Loucy (cell line): ENCODE results near the gene NDUFS7.
"Not testable (repeated sequence)": the region's sequence is repeated elsewhere in the genome, so short reads cannot be mapped to it uniquely, and the experiment has no call there.

ENCODE experiments used
- H2AFZ ChIP-seq: fragments of 200-600 bp; sonication (generic); 2 replicates; pipeline ENCODE4 v1.6.0; 2016; ENCODE audit warnings: antibody characterized with exemption, mild to moderate bottlenecking, low read length, moderate library complexity
- H3F3A ChIP-seq: fragments of 200-600 bp; 2 replicates; pipeline ENCODE4 v1.6.0; 2016; ENCODE audit warnings: antibody characterized with exemption, low read depth, mild to moderate bottlenecking
- H3K27me3 ChIP-seq: fragments of 200-600 bp; sonication (generic); 2 replicates; pipeline ENCODE4 v1.6.1; 2014; ENCODE audit warnings: low read length, mild to moderate bottlenecking; ENCODE audit not compliant: insufficient read depth, poor library complexity, severe bottlenecking
- H3K36me3 ChIP-seq: fragments of 200-600 bp; sonication (generic); 2 replicates; pipeline ENCODE4 v1.6.1; 2016; ENCODE audit warnings: low read length; ENCODE audit not compliant: insufficient read depth
- H3K4me1 ChIP-seq: fragments of 200-600 bp; sonication (generic); 2 replicates; pipeline ENCODE4 v1.5.1; 2014; ENCODE audit warnings: low read length, mild to moderate bottlenecking; ENCODE audit not compliant: insufficient read depth, poor library complexity, severe bottlenecking
- H3K4me2 ChIP-seq: fragments of 200-600 bp; sonication (generic); 2 replicates; pipeline ENCODE4 v1.6.0; 2014; ENCODE audit warnings: antibody characterized with exemption, low read length, low read depth, mild to moderate bottlenecking; ENCODE audit not compliant: poor library complexity, severe bottlenecking
- H3K4me3 ChIP-seq: fragments of 200-600 bp; sonication (generic); 2 replicates; pipeline ENCODE4 v1.5.1; 2014; ENCODE audit warnings: low read length, mild to moderate bottlenecking, mixed read lengths; ENCODE audit not compliant: poor library complexity, severe bottlenecking
- H3K79me2 ChIP-seq: fragments of 200-600 bp; sonication (generic); 2 replicates; pipeline ENCODE4 v1.6.1; 2014; ENCODE audit warnings: low read length; ENCODE audit not compliant: insufficient read depth
- H3K9ac ChIP-seq: fragments of 200-600 bp; sonication (generic); 2 replicates; pipeline ENCODE4 v1.6.0; 2014; ENCODE audit warnings: mild to moderate bottlenecking, low read depth, low read length, moderate library complexity; ENCODE audit not compliant: poor library complexity, severe bottlenecking
- H3K9me2 ChIP-seq: fragments of 200-600 bp; sonication (generic); replicated peaks from 2 replicates; pipeline ENCODE4 v1.6.1; 2016; ENCODE audit warnings: low read depth, low read length, mixed read lengths
- H3K9me3 ChIP-seq: fragments of 200-600 bp; sonication (generic); 2 replicates; pipeline ENCODE4 v1.6.1; 2014; ENCODE audit warnings: mild to moderate bottlenecking, antibody characterized with exemption, low read length, low read depth; ENCODE audit not compliant: insufficient read depth
- H4K20me1 ChIP-seq: fragments of 200-600 bp; sonication (generic); 2 replicates; pipeline ENCODE4 v1.6.0; 2014; ENCODE audit warnings: antibody characterized with exemption, low read length, mild to moderate bottlenecking; ENCODE audit not compliant: insufficient read depth, poor library complexity, severe bottlenecking
- EZH2phosphoT487 ChIP-seq: fragments of 200-600 bp; IDR thresholded peaks from 2 replicates; pipeline ENCODE4 v1.6.1; 2018; ENCODE audit warnings: antibody characterized with exemption, mild to moderate bottlenecking, moderate library complexity, borderline replicate concordance
- TF ChIP-seq, protein P1 (sequence below): fragments of 200-600 bp; sonication (generic); conservative IDR thresholded peaks from 2 replicates; pipeline ENCODE4 v1.5.1; 2014; ENCODE audit warnings: mild to moderate bottlenecking, antibody characterized with exemption, low read length

The NDUFS7 gene

DNA sequence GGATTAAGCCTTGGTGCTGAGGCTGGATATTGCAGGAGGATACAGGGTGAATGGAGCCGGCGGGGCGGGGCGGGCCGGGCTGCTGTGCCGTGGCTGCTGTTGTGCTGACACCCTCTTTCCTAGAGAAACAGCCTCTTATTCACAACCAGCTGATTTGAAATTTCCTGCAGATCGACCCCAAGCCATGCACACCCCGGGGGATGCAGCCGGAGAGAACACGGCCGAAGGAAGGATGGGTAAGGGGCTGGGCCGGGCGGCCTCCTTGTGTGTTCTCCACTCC lies 34.7 kb downstream of the NDUFS7 start:
- Histone ChIP-seq H3K9me2 (no peaks in the 10 kb centered on the region), H3K4me1 (no peaks in the 10 kb centered on the region), H2AFZ (no peak overlapping the region), H3K36me3 (peaks cover 81% of the 10 kb centered on the region; the same call in 1 of the 2 replicates), H3K9ac (no peak overlapping the region), H3K79me2 (peaks cover 82% of the 10 kb centered on the region), H3F3A (no peaks in the 10 kb centered on the region), H3K4me3 (no peak overlapping the region), H4K20me1 (peaks cover 72% of the 10 kb centered on the region), H3K4me2 (no peak overlapping the region), H3K9me3 (no peaks in the 10 kb centered on the region), H3K27me3 (no peaks in the 10 kb centered on the region)
- TF ChIP-seq EZH2phosphoT487, result no peak
- TF ChIP-seq, protein P1, sequence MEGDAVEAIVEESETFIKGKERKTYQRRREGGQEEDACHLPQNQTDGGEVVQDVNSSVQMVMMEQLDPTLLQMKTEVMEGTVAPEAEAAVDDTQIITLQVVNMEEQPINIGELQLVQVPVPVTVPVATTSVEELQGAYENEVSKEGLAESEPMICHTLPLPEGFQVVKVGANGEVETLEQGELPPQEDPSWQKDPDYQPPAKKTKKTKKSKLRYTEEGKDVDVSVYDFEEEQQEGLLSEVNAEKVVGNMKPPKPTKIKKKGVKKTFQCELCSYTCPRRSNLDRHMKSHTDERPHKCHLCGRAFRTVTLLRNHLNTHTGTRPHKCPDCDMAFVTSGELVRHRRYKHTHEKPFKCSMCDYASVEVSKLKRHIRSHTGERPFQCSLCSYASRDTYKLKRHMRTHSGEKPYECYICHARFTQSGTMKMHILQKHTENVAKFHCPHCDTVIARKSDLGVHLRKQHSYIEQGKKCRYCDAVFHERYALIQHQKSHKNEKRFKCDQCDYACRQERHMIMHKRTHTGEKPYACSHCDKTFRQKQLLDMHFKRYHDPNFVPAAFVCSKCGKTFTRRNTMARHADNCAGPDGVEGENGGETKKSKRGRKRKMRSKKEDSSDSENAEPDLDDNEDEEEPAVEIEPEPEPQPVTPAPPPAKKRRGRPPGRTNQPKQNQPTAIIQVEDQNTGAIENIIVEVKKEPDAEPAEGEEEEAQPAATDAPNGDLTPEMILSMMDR, result no peak

DNA sequence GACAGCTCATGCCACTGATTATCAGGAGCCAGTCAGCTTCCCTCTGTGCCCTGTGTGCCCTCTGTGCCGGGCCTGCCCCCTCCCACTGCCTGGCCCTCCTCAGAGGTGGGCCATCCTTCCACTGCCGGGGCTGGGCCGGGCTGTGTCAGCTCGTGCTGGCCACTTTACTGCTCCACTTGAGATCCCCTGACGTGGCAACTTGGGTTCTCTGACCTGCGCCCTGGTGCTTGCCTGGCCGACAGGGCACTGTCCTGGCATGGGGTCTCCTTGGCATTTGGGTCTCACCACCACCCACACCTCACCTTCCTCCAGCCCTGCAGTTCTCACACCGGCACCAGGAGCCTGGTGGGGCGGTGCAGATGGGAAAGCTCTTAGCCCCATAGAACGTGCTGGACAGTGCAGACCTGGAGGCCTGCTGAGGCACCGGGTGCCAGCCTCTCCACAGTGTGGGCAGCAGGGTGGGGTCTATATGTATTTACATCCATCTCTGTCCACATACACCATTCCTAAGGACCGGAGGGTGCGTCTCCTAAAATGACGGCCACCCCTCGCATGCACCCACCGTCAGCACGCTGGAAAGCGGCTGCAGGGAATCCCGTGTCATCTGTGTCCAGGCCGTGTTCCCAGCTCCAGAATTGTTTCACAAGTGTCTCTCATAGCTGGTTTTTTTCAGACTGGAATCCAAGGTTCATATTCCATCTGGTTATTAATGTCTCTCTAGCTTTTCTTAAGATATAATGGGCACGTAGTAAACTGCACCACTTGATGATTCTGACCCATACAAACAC lies 35.4 kb downstream of the NDUFS7 start:
- no peaks in the 10 kb centered on the region for H3K9me3 ChIP-seq
- no peaks in the 10 kb centered on the region for H3K4me1 ChIP-seq
- no peak overlapping the region for H2AFZ ChIP-seq
- no peaks in the 10 kb centered on the region for H3F3A ChIP-seq
- TF ChIP-seq, protein P1, result no peak
- TF ChIP-seq EZH2phosphoT487, result no peak
- H3K9ac ChIP-seq, result no peak overlapping the region
- no peak overlapping the region for H3K4me3 ChIP-seq
- peaks cover 67% of the 10 kb centered on the region for H4K20me1 ChIP-seq
- no peaks in the 10 kb centered on the region for H3K27me3 ChIP-seq
- H3K4me2 ChIP-seq, result no peak overlapping the region
- H3K36me3 ChIP-seq, result peaks cover 80% of the 10 kb centered on the region; the same call in 1 of the 2 replicates
- H3K79me2 ChIP-seq, result peaks cover 78% of the 10 kb centered on the region
- H3K9me2 ChIP-seq, result no peaks in the 10 kb centered on the region

DNA sequence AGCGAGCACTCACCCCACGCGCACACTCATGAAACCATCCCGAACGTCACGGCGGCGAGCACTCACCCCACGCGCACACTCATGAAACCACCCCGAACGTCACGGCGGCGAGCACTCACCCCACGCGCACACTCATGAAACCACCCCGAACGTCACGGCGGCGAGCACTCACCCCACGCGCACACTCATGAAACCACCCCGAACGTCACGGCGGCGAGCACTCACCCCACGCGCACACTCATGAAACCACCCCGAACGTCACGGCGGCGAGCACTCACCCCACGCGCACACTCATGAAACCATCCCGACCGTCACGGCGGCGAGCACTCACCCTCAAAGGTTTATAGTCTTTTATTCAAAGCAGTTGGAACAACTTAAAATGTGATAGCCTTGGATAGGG lies 36.4 kb downstream of the NDUFS7 start:
- not testable (repeated sequence) for H3K9ac ChIP-seq, H3K9me2 ChIP-seq, H2AFZ ChIP-seq, H3F3A ChIP-seq, H3K4me1 ChIP-seq, H3K4me3 ChIP-seq, H3K4me2 ChIP-seq, H3K9me3 ChIP-seq, H3K27me3 ChIP-seq
- Histone ChIP-seq H3K79me2 (peaks cover 72% of the 10 kb centered on the region), H4K20me1 (peaks cover 68% of the 10 kb centered on the region), H3K36me3 (peaks cover 87% of the 10 kb centered on the region; the same call in 1 of the 2 replicates)

DNA sequence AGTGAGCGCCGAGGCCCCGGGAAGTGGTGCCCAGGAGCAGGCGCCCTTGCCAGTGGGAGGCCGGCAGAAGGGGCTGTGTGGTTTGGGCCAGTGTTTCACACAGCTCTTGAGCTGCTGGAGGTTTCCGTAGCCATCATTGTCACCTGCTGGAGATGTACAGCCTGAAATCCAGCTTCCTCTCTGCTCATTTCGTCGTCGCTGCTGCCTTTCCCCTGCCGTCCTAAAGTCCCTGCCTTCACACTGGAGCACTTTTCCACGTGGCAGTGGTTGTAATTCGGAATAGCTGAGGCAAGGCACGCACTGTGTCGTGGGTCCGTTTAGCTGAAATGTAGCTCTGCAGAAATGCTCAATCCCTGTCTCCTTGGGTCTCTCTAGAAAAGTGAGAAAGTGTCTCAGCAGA lies 36.9 kb downstream of the NDUFS7 start:
- H3K36me3 ChIP-seq, result peaks cover 92% of the 10 kb centered on the region; the same call in 1 of the 2 replicates
- no peaks in the 10 kb centered on the region for H3F3A ChIP-seq
- no peak overlapping the region for H3K4me3 ChIP-seq
- H3K9me2 ChIP-seq, result no peaks in the 10 kb centered on the region
- TF ChIP-seq, protein P1, result no peak
- TF ChIP-seq EZH2phosphoT487, result no peak
- no peaks in the 10 kb centered on the region for H3K4me1 ChIP-seq
- no peaks in the 10 kb centered on the region for H3K27me3 ChIP-seq
- H3K79me2 ChIP-seq, result peaks cover 71% of the 10 kb centered on the region
- H4K20me1 ChIP-seq, result peaks cover 63% of the 10 kb centered on the region
- no peak overlapping the region for H2AFZ ChIP-seq
- no peaks in the 10 kb centered on the region for H3K9me3 ChIP-seq
- H3K9ac ChIP-seq, result no peak overlapping the region
- no peak overlapping the region for H3K4me2 ChIP-seq
